ENCODE results near the gene SCUBE3. TPM values are rescaled to one million over a fixed set of nuclear protein-coding genes. Genes with fewer than 3 reads are reported as not detected.

Gene SCUBE3
- total and polyA plus RNA-seq, 2 of the 4 experiments (the other 2 are of a cell fraction) = 19.9 to 45.5 TPM

DNA sequence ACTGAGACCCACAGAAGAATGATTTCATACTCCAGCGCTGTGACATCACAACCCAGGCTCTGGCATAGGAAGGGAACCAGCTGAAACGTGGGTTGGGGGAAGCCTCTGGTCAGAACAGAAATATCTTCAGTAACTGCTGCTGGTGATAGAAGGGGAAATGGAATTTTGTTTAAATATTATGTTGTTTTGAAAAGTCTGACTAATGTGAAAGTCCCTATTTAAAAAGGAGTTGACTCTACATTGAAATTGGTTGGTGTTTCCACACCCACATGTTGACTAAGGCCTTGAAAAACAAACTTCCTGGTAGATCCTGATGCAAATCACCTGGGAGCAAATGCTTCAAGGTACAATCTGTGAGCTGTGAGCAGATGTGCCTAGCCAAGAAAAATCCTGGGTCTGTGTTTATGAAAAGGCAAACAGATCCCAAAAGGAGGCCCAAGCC, 48.1 kb upstream of the SCUBE3 start:
- H4K5ac ChIP-seq (ENCODE audit: low read depth, low read length) = 0 out of 2 replicates have a peak overlapping the region, but pooled peaks have one; percentile 51
- H3K27me3 ChIP-seq (ENCODE audit: control insufficient read depth, insufficient read depth, low read length) = no peaks in the 10 kb centered on the region; the same call in 1 of the 2 replicates
- H3K9me1 ChIP-seq (ENCODE audit: insufficient read depth, low read length) = peaks cover 26% of the 10 kb centered on the region
- peaks cover 0 to 3% of the 10 kb centered on the region in 2 experiments; a peak in 1 of 4 replicates for H3K79me1 ChIP-seq (ENCODE audit: low read depth in 1 of 2, low read length in 2 of 2)
- H3K18ac ChIP-seq (ENCODE audit: low read depth, low read length) = peak overlapping the region; percentile 49
- peak overlapping the region; percentile 61 for H3K14ac ChIP-seq (replicated peaks; ENCODE audit: low read depth, low read length)
- peak overlapping the region; percentile 54; the same call in 1 of the 2 replicates for H4K91ac ChIP-seq (ENCODE audit: insufficient read depth, low read depth, low read length)
- peaks cover 23% of the 10 kb centered on the region for H3K4me1 ChIP-seq (ENCODE audit: control insufficient read depth, insufficient read depth, low read length)
- no peak overlapping the region for H3K4me3 ChIP-seq (ENCODE audit: insufficient read depth, low read depth, low read length)
- 0% methylated on average over 1 of the region's 2 CpGs; no CpG with 5 or more reads in 1 of the 2 experiments for WGBS, 2 experiments (ENCODE audit: extremely low coverage in 2 of 2, insufficient read length in 1 of 2)
- peak overlapping the region; percentile 61; the same call in 1 of the 2 replicates for H3K23ac ChIP-seq (ENCODE audit: low read depth, low read length)
- no peak overlapping the region for H3K56ac ChIP-seq (ENCODE audit: extremely low read depth, insufficient read depth, low read length)
- BruUV-seq (replicated peaks) = no TSS peak
- ATAC-seq (ENCODE audit: low read depth) (peak; percentile 74), DNase-seq (peak; percentile 87)
- in situ Hi-C loops (cut with MboI; ENCODE audit: low sequenced_read_pairs) (no loop called here), dilution Hi-C loops (cut with HindIII; ENCODE audit: low sequenced_read_pairs, unreplicated experiment) (no loop called here), intact Hi-C loops (cut with micrococcal nuclease) (loop anchor here (5.0 kb wide), 1 partner anchor 37 kb away; no protein-coding TSS in a partner anchor)
- ChIA-PET CTCF (interaction anchor here (2.6 kb wide), 1 partner anchor 19 kb away, joined by 11 read pairs; no protein-coding TSS in a partner anchor), POLR2A (ENCODE audit: unreplicated experiment) (no interaction called here)
- H3K36me3 ChIP-seq (ENCODE audit: control insufficient read depth, insufficient read depth, low read length) = no peaks in the 10 kb centered on the region
- peak overlapping the region; percentile 85 for H2BK120ac ChIP-seq (ENCODE audit: low read depth, low read length)
- TF ChIP-seq CEBPB (IDR thresholded peaks at IDR 0.05; ENCODE audit: low read depth, low read length) (peak; percentile 32; the same call in 1 of the 2 replicates), MAZ (IDR thresholded peaks at IDR 0.05; ENCODE audit: borderline replicate concordance, low read depth, low read length) (no peak), FOS (IDR thresholded peaks at IDR 0.05; ENCODE audit: low read depth, low read length) (peak; percentile 11; the same call in 1 of the 2 replicates)
- no peak overlapping the region for H3K4me2 ChIP-seq (ENCODE audit: low read depth, low read length)
- peak overlapping the region; percentile 53 for H2BK5ac ChIP-seq (ENCODE audit: low read depth, low read length, poor library complexity, severe bottlenecking)
- H3K27ac ChIP-seq (ENCODE audit: insufficient read depth, low read length) = peak overlapping the region; percentile 16
- H3K4ac ChIP-seq (ENCODE audit: low read depth, low read length) = peak overlapping the region; percentile 83
- peak overlapping the region; percentile 45; the same call in 2 of the 3 replicates for H2BK15ac ChIP-seq (ENCODE audit: low read depth, low read length)
- H2AFZ ChIP-seq (replicated peaks; ENCODE audit: low read length, poor library complexity) = peak overlapping the region; percentile 66
- no peak overlapping the region for H3K9ac ChIP-seq (ENCODE audit: low read depth, low read length)
- peak overlapping the region; percentile 88 for H2BK20ac ChIP-seq (ENCODE audit: low read depth, low read length)
- H4K20me1 ChIP-seq (ENCODE audit: insufficient read depth, low read length) = no peaks in the 10 kb centered on the region
- peak overlapping the region; percentile 74 for H2AK9ac ChIP-seq (replicated peaks; ENCODE audit: low read depth, low read length, poor library complexity)
- peak overlapping the region; percentile 3 to 71 for H4K8ac ChIP-seq (ENCODE audit: low read depth in 2 of 2, low read length in 2 of 2)
- H2AK5ac ChIP-seq (ENCODE audit: low read depth, low read length) = peak overlapping the region; percentile 85; the same call in 1 of the 2 replicates
- 0 out of 2 replicates have a peak, but pooled peaks cover 2% of the 10 kb centered on the region for H3K9me3 ChIP-seq (ENCODE audit: control insufficient read depth, insufficient read depth, low read length)

Measured in IMR-90 (cell line).